IPS DF 4.7 (cell line): ENCODE data around the gene PLAU.
A peak's percentile ranks its signal among the peaks of the same experiment; 100 is the strongest.
"Not testable (repeated sequence)": the region's sequence is repeated elsewhere in the genome, so short reads cannot be mapped to it uniquely, and the experiment has no call there.

Experiments
- DNase-seq: peaks from one replicate; pipeline ENCODE4 v3.0.0-alpha.2; 2013; ENCODE audit warnings: low spot score; ENCODE audit errors: extremely low read depth

The PLAU gene

DNA sequence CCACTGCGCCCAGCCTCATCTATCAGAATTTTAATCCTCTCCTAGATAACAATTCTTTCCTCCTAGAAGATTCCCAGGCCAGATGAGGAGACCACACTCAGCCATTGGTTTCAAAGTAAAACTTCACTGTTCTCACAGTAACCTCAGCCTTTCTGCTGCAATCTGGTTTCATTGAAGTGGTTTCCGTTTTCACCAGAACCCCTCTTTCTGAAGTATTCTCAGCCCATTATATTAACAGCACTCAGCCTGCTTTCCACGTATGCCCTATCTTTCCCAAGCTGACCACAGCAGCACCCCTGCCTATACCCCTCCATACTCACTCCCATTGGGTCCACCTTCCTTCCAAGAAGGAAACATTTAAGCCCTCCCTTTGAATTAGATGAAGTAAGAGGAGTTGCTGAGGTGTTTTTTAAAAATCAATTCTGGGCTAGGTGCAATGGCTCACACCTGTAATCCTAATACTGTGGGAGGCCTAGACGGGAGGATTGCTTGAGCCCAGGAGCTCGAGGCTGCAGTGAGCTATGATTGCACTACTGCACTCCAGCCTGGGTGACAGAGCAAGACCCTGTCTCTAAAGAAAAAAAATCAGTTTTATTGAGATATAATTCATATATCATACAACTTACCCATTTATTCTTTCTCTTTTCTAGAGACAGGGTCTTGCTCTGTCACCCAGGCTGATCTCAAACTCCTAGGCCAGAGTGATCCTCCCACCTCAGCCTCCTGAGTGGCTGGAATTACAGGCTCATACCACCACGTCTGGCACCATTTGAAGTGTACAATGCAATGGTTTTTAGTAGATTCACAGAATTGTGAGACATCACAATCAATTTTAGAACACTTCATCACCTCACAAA lies 11.3 kb downstream of the PLAU start:
- no peak for DNase-seq

DNA sequence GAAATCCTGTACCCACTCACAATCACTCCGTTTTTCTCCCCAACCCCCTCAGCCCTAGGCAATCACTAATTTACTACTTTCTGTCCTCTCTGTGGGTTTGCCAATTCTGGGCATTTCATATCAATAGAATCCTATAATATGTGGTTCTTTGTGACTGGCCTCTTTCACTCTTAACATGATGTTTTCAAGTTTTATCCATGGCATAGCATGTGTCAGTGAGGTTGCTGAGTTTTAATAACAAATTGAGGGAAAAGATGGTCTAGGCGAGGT lies 11.9 kb downstream of the PLAU start:
- no peak for DNase-seq

GRCh38 chr10:73923935-73924598 lies 13.1 kb downstream of the PLAU start:
- DNase-seq: no peak

DNA sequence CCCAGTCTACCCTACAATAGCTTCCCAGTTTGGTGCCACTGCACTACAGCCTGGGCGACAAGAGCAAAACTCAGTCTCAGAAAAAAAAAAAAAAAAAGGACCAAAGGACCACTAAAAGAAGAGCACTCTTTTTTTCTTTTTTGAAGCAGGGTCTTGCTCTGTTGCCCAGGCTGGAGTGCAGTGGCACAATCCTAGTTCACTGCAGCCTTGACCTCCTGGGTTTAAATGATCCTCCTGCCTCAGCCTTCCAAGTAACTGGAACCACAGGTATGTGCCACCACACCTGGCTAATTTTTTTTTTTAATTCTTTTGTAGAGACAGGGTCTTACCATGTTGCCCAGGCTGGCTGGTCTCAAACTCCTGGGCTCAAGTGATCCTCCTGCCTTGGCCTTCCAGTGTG lies 14.0 kb downstream of the PLAU start:
- no peak for DNase-seq

DNA sequence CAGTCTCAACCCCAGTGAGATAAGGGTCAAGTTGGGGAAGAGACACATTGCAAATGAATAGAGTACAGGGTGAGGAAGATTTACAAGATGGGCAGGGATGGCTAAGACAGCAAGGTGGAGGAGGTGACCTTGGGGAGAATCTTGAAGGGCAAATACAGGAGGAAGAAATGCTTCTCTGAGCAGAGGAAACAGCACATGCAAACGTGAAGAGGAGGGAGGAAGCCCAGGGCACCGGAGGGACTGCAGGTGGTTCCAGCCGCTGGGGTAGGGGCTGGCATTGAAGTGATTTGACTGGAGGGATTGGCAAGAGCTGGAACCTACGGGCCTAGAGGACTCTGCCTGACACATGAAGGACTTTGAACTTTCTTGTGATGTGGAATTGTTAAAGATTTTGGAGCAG lies 14.6 kb downstream of the PLAU start:
- DNase-seq: no peak

GRCh38 chr10:73926152-73926764 lies 15.3 kb downstream of the PLAU start:
- DNase-seq: no peak

DNA sequence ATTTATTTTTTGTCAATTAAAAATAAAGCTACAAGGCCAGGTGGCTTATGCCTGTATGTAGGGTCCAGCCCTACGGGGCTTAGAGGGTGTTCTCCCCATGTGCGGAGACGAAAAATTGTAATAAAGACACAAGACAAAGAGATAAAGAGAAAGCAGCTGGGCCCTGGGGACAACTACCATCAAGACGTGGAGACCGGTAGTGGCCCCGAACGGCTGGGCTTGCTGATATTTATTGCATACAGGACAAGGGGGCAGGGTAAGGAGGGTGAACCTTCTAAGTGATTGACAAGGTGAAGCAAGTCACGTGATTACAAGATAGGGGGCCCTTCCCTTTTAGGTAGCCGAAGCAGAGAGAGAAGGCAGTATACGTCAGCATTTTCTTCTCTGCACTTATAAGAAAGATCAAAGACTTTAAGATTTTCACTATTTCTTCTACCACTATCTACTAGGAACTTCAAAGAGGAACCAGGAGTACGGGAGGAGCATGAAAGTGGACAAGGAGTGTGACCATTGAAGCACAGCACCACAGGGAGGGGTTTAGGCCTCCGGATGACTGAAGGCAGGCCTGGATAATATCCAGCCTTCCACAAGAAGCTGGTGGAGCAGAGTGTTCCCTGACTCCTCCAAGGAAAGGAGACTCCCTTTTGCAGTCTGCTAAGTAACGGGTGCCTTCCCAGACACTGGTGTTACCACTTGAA lies 19.8 kb downstream of the PLAU start:
- DNase-seq: not testable (repeated sequence)

GRCh38 chr10:73931767-73932619 lies 21.1 kb downstream of the PLAU start:
- DNase-seq: peak; percentile 66

GRCh38 chr10:73932620-73933112 lies 21.7 kb downstream of the PLAU start:
- DNase-seq: no peak

GRCh38 chr10:73934074-73934473 lies 23.1 kb downstream of the PLAU start:
- DNase-seq: no peak

DNA sequence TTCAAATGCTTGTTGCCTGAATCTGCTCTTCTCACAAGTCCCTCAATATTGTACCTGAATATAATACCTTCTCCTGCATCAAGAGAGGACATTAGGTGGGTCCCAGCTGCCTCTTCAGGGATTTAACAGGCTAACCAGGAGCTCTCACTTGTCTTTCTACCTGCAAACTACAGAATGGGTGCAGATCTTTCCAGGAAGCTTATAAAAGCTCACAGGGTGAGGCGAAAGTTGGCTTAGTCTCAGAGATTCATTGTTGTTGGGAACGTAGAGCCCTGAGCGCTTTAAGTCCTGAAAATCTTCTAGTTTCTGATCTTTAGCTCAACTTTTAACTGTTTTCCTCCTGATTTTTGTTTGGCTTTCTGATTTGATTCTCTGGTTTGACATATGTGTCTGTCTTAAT lies 25.0 kb downstream of the PLAU start:
- no peak for DNase-seq

DNA sequence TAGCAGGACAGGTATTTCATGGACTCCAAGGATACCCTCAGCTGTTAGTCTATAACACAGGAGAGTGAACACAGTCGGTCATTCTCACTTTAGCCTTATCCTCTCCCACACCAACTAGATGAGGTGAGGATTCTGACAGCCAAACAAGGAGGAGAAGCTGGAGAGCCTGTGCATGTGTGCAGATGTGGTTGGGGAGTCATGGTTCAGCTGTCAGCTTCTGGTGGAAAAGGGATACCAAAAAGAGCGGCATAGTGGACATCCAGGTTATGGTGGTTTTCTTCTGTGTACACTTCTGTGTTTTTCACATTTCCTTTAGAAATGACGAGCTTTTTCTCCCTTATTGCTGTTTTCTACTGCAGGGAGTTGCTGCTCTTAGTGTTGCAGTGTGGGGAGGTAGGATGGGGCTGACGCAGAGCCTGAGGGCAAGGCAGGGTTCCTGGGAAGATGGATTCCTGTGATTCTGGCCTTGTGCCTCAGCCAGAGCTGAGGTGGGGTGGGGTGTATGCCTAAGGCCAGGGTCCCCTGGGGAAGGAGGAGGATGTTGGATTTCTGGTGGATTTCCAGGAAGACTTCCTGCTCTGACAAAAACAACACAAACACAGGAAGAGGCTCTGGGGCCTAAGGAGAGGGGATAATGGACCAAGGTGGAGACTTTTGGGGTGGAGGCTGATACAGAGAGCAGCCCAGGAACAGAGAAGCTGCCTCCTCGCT lies 26.6 kb downstream of the PLAU start:
- no peak for DNase-seq

DNA sequence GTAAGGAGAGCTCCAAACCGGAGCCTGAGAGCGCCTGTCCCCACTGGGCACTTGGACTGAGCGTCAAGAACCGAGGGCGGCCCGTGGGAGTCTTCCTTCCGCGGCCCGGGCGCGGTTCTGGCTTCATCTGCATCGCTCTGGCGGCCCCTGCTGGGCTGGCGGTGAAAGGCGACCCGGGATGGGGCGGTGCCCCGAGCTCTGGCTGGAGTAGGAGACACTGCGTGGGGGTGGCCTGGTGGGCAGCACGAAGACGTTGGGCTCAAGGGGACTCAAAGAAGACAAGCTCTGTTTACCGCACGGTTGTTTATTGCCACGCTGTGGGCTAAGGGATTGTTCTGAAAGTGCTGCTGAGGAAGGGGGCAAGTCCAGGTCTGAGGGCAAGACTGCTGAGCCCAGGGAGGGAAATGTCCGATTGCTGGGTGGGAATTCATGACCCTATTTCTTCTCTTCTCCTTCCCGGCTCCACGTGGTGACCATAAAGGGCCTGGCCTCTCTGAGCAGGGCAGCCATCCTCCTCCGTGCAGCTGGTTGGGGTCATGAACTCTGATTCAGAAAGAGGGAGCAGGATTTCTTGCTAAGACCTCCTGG lies 29.8 kb downstream of the PLAU start:
- no peak for DNase-seq

GRCh38 chr10:73941300-73941699 lies 30.4 kb downstream of the PLAU start:
- DNase-seq: no peak

GRCh38 chr10:73944356-73945100 lies 33.6 kb downstream of the PLAU start:
- no peak for DNase-seq

DNA sequence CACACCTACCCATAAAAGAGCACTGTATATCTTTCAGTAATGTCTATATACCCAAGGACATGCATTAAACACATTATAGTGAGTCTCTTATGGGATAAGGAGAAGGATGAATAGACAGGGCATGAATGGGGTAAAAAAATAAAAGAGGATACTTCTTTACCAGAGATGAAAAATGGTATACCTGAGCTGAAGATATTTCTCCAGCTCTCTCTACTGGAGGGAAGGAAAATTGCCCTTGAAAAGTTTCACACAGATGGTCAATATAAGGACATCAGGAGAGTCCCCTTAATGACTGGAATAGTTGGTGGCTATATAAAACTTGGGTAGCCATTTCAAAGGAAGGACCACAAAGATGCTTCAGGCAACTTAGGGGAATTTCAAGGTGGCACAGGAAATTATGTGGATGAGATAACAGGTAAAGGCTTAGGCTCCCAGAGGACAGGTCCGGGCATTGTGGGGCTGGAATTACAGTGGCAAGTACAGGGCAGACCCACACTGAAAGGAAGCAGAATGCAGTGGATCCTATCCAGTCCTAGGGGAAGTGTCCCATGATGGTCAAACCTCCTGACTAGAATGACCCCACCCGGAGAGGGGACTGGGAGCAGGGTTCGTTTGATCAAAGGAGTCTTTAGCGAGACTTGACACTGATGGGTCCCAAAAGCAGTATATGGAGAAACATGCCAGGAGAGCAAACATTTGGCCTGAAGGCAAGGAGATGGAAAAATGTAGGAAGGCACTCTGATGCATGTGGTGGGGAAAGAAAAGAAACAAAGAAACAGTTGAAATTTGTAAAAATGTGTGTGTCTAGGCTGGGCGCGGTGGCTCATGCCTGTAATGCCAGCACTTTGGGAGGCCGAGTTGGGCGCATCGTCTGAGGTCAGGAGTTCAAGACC lies 35.6 kb downstream of the PLAU start:
- DNase-seq: no peak

- no peak for DNase-seq
These were observed 38.2 kb downstream of the PLAU start for GRCh38 chr10:73948947-73949633.
